ENCODE data around the gene LETMD1.

LETMD1 gene

DNA sequence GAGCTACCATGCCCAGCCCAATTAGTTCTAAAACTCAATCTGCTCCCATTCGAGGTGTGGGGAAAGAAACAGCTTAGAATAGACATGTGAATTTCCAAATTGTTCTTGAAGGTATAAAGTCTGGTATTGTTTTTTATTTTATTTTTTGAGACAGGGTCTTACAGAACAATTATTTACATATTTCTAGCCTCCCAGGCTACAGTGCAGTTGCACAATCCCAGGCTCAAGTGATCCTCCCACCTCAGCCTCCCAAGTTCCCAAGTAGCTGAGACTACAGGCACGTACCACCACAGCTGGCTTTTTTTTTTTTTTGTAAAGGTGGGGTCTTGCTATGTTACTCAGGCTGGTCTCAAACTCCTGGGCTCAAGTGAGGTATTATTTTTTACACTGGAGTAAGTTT lies 28.2 kb upstream of the LETMD1 start:
- TF ChIP-seq GATA3 (IDR thresholded peaks at IDR 0.05; ENCODE audit: low read depth, low read length) (no peak), GATA2 (IDR thresholded peaks at IDR 0.05; ENCODE audit: low read depth, low read length) (no peak)

DNA sequence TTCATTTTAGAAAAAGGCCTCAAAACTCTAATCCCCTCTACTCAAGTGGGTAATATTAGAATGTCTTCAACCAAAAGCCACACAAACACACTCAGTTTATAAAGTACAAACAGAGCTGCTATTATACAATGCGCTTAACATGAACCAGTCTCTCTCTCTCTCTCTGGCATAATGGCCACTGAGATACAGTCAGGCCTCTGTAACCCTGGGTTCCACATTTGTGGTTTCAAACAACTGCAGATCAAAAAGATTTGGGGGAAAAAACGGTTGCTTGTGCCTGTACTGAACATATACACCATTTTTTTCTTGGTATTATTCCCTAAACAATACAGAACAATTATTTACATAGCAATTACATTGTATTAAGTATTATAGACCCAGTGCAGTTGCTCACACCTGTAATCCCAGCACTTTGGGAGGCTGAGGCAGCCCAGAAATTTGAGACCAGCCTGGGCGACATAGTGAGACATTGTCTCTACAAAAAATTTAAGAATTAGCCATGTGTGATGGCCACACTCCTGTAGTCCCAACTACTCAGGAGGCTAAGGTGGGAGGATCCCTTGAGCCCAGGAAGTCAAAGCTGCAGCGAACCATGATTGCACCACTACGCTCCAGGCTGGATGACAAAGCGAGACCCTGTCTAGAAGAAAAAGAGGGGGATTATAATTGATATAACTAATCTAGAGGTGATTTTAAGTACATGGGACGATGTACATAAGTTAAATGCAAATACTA lies 27.5 kb upstream of the LETMD1 start:
- TF ChIP-seq GATA3 (IDR thresholded peaks at IDR 0.05; ENCODE audit: low read depth, low read length) = no peak
- TF ChIP-seq GATA2 (IDR thresholded peaks at IDR 0.05; ENCODE audit: low read depth, low read length) = no peak

DNA sequence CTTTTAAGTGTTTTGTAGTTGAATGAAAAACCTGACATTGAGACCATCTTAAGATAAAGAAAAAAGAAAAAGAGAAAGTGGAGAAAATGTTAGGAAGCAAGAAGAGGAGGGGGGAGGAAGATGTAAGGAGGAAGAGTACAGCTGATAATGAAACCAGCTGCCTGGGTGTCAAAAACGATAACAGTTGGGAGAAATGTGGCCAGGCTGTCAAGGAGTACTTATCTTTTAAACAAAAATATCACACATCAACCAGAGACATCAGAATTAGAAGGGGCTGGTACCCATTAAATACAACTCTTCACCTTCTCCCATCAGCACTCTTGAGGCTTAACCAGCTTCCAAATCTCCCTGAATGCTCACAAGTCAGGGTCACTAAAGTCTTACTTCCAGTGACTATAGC lies 26.4 kb upstream of the LETMD1 start:
- TF ChIP-seq GATA3 (IDR thresholded peaks at IDR 0.05; ENCODE audit: low read depth, low read length) = no peak
- TF ChIP-seq GATA2 (IDR thresholded peaks at IDR 0.05; ENCODE audit: low read depth, low read length) = no peak

DNA sequence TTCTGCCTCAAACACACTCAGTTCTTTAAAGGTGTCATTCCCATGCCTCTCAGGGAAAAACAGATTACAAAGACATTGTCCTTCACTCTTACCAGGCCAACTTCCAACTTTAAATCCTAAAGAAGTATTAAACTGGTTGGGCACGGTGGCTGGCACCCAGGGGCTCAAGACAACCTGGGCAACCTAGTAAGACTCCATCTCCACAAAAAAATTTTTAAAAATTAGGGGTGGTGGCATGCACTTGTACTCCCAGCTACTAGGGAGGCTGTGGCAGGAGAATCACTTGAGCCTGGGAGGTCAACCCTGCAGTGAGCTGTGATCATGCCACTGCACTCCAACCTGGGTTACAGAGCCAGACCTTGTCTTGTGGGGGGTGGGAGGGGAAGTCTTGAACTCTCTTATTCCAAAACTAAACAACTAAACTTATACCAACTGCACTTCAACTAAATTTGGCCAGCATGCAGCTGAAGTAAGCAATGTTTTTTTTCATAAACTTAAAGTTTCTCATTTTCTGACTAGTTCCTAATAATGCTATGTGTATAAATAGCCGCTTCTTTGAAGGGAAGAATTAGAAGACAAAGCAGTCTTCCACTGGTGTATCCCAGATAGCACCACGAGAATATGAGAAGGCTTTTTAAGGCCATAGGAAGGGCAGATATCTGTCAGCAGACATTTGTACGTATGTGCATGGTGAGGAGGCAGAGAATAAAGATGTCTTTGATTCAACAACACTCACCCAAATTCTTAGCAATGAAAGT lies 24.3 kb upstream of the LETMD1 start:
- TF ChIP-seq GATA3 (IDR thresholded peaks at IDR 0.05; ENCODE audit: low read depth, low read length) (no peak), GATA2 (IDR thresholded peaks at IDR 0.05; ENCODE audit: low read depth, low read length) (no peak)

DNA sequence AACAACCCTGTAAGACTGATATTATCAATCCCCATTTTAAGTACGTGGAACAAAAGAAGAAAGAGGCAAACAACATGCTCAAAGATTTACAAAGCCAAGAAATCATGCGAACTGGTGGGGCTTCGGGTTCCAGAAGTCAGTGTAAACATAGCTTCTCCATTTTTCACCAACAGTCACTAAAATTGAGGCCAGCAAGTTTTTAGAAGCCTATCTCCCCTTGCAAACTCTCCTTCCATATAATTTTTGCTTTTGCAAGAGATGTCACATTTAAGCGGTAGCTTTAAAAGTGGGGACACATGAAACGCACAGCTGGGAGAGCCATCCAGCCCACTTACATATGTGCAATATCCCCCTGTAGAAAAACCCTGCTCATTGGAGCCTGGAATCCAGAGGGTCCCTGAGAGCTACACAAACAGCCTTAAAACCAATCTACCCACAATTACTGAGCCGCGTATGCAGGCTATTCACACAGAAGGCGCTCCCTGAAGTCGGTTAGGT lies 22.7 kb upstream of the LETMD1 start:
- TF ChIP-seq GATA2 (IDR thresholded peaks at IDR 0.05; ENCODE audit: low read depth, low read length) (no peak), GATA3 (IDR thresholded peaks at IDR 0.05; ENCODE audit: low read depth, low read length) (no peak)

DNA sequence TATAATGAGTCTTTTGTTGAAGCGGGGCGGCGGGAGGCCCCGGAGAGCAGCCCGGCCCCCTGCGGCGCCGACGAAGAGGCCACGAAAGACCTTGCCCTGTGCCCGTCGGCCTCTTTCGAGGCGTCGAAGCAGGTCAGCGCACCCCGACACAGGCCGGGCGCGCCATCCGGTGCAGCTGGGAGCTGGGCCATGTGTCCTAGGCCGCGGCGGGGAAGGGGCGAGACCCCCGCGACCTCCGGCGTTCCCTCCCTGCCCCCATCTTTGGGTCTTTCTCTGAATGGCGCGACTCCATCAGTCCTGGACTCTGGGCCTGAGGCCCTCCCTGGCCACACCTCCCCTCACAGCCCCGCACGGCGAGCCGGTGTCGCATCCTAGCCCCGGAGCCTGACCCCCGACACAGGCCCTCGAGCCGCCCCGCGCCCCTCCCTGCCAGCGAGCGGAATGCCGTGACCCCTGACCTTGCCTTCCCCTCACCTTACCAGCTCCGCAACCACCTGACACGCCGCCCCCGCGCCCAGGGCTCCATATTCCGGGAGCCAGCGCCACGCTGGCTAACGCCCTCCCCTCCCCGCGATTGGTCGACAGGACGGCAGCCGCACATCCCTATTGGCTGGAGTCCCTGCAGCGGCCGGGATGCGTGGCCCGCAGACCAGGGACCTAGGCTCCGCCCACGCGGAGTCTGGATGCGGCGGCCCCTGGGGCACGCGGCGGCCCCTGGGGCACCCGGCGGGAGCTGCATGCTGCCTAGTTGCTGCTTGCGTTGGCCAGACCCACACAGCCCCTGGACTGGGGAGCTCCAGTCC lies 22.1 kb upstream of the LETMD1 start, which contains the start of gene SLC11A2:
SLC11A2 (minus strand) TSS at position 549 of the 803 bp plus-strand sequence. CDS start 15,656 bp downstream, outside the sequence.
- TF ChIP-seq GATA2 (IDR thresholded peaks at IDR 0.05; ENCODE audit: low read depth, low read length) (no peak), GATA3 (IDR thresholded peaks at IDR 0.05; ENCODE audit: low read depth, low read length) (no peak)

DNA sequence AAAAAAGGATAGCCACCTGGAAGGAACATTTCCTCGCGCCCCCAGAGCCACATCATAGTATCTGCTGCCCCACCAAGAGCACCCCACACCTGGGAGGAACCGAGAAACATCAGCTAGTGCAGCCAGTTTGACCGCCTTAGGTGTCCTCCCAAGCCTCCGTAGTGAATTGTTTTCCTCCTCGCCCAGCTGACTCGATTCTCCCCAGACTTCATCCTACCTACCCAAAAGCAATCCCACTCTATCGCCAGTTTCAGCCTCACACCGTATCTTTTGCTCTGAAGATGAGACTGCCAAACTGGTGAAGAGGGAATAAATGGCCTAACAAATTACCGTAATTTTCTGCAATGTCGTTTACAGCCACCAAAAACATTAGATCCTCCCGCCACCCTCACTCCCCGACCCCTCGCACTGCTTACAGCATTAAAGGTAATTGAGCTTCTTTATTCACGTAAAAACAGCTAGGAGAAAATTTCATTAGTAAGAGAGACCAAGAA lies 20.7 kb upstream of the LETMD1 start:
- TF ChIP-seq GATA2 (IDR thresholded peaks at IDR 0.05; ENCODE audit: low read depth, low read length) (no peak), GATA3 (IDR thresholded peaks at IDR 0.05; ENCODE audit: low read depth, low read length) (no peak)

DNA sequence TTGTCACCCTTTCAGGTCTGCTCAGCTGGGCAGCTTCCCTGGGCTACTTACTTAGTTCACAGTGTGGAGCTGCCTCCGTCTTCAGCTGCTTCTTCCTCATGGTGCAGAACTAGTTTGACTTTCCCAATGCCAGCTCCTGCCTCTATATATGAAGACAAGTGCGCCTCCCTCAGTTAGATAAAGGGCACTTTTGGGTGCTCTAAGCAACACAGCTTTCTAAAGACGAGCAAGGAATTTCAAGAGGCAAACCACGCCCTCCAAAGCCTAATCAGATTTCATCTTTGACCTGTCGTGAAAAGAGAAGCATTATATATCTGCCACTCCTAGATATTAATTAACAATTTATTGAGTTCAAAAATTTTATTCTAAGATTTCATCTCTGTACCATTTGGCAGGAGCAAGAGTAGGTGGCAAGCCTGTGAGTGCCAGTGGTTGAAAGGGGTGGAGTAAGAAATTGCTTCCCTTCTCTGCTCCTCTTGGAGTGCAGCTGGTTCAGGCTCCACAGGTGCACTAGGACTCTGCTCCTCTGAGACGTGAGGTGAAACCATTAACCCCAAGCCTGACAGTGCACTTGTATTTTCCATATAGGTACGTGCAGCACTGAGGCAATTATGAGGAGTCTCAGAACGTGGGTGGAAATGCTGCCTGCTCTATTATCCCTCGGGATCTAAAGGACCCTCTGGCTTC lies 19.9 kb upstream of the LETMD1 start:
- TF ChIP-seq GATA3 (IDR thresholded peaks at IDR 0.05; ENCODE audit: low read depth, low read length) (no peak), GATA2 (IDR thresholded peaks at IDR 0.05; ENCODE audit: low read depth, low read length) (no peak)

DNA sequence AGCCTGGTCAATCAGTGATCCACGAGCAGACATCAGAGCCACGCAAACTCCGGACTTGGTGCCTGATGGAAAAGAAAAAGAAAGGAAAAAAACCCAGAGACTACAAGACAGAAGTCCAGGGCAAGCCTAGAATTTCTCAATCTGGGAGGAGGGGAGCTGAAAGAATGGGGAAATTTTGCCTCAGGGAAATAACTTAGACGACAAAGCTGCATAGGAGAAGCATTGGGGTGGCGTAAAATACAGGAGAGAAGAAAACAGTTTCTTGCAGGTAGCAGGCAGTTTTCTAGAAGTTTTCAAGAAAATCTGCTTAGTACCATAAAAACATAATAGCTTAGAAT lies 19.3 kb upstream of the LETMD1 start:
- TF ChIP-seq GATA3 (IDR thresholded peaks at IDR 0.05; ENCODE audit: low read depth, low read length) (no peak), GATA2 (IDR thresholded peaks at IDR 0.05; ENCODE audit: low read depth, low read length) (no peak)

DNA sequence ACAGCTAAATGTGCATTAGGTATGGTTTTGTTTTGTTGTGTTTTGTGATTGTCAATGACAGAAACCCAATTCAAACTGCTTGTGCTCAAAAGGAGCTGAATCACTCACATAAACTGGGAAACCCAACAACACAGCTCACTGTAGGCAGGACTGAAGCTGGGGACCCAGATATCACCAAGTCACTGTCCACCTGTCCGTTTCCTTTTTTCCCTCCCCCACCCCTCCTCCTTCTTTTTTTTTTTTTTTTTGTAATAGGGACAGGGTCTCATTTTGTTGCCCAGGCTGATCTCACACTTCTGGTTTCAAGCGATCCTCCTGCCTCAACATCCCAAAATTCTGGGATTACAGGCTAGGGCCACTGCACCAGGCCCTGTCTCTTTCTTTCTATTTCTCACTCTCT lies 15.1 kb upstream of the LETMD1 start:
- TF ChIP-seq GATA2 (IDR thresholded peaks at IDR 0.05; ENCODE audit: low read depth, low read length) = no peak
- no peak for TF ChIP-seq GATA3 (IDR thresholded peaks at IDR 0.05; ENCODE audit: low read depth, low read length)

DNA sequence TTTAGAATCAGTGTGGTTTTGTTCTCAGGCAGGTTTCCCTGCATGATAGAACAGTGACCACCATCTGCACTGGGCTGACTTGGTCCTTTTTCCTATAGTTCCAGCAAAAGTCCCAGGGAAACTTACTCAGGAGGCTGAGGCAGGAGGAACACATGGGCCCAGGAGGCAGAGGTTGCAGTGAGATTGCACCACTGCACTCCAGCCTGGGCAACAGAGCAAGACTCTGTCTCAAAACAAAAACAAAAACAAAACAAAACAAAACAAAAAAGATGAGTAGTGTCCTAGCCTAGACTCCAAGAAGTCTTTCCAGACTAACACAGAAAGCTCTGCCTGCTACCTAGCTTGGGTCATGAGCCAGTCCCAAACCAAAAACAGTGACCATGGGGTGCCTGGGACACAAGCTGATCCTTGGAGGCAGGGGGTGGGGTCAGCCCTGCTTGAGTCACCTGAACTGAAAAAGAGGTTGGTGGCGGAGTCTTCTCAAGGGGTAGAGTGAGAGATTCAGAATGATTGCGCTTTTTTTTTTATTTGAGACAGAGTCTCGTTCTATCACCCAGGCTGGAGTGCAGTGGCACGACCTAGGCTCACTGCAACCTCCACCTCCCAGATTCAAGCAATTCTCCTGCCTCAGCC lies 14.6 kb upstream of the LETMD1 start:
- TF ChIP-seq GATA3 (IDR thresholded peaks at IDR 0.05; ENCODE audit: low read depth, low read length) = no peak
- no peak for TF ChIP-seq GATA2 (IDR thresholded peaks at IDR 0.05; ENCODE audit: low read depth, low read length)

DNA sequence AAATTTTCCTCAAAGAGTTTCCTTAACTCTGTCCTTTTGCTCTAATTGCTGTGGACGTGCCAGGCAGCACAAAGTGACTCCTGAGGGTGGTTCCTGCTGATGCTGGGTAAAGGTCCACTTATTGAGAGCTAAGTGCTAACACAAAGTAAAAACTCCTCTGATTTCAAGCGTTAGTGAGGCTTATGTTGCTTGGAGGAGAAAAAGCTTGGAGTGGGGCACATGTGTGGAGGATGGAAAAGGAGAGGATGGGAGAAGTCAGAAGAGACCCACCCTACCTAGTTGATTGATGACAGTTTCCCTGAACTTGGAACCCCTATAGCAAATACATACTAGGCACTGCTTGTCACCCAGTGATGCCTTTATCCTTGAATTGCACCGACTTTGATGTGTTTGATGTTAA lies 11.8 kb upstream of the LETMD1 start:
- TF ChIP-seq GATA3 (IDR thresholded peaks at IDR 0.05; ENCODE audit: low read depth, low read length) (no peak), GATA2 (IDR thresholded peaks at IDR 0.05; ENCODE audit: low read depth, low read length) (no peak)

DNA sequence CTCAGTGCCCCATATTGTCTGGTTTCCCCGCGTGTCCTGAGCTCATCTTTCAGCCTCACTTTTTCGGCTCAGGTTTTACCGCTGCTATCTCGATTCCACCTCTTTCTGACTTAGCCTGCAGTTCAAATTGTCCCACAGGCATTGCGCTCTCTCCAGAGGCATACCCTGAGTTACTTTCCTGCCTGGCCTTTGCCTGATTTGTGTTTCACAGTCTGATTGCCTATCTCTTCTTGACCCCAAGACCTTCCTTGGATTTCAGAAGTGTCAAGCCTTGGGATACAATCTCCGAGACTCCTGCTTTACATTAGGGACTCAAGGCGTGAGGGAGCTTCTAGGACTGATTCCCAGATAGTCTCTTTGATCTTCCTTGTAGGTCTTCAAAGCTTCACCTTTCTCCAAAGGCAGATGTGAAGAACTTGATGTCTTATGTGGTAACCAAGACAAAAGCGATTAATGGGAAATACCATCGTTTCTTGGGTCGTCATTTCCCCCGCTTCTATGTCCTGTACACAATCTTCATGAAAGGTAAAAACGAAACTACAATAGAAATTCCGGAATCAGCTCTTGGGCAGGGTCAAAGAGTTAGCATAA lies 629 bp downstream of the LETMD1 start:
- TF ChIP-seq GATA2 (IDR thresholded peaks at IDR 0.05; ENCODE audit: low read depth, low read length) (no peak), GATA3 (IDR thresholded peaks at IDR 0.05; ENCODE audit: low read depth, low read length) (no peak)

All from SH-SY5Y (cell line).